HG02642 (cell line): Measurements from ENCODE around the gene NUP93.

Experiments used
- ATAC-seq: cut with Tn5 transposase; IDR thresholded peaks from one replicate; pipeline ENCODE4 v1.9.1; 2021; ENCODE audit warnings: mild to moderate bottlenecking; ENCODE audit not compliant: unreplicated experiment, poor library complexity

The NUP93 gene

DNA sequence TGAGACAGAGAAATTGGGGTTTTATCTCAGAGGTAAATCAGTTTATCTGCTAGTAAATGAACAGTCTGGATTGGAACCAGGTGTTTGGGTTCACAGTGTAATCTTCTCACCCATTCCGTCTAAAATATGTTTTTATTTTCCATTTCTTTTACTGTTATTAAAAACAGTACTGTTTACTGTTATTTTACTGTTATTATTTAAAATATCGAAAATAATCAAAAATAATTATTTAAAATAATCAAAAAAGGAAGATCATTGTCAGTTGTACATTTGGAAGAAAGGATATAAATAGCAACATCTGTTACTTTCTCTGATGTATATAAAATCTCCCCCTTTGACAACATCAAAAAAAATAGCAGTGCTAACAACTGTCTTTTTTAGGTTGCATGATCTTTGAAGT, 11.5 kb downstream of the NUP93 start:
- ATAC-seq, result no peak

DNA sequence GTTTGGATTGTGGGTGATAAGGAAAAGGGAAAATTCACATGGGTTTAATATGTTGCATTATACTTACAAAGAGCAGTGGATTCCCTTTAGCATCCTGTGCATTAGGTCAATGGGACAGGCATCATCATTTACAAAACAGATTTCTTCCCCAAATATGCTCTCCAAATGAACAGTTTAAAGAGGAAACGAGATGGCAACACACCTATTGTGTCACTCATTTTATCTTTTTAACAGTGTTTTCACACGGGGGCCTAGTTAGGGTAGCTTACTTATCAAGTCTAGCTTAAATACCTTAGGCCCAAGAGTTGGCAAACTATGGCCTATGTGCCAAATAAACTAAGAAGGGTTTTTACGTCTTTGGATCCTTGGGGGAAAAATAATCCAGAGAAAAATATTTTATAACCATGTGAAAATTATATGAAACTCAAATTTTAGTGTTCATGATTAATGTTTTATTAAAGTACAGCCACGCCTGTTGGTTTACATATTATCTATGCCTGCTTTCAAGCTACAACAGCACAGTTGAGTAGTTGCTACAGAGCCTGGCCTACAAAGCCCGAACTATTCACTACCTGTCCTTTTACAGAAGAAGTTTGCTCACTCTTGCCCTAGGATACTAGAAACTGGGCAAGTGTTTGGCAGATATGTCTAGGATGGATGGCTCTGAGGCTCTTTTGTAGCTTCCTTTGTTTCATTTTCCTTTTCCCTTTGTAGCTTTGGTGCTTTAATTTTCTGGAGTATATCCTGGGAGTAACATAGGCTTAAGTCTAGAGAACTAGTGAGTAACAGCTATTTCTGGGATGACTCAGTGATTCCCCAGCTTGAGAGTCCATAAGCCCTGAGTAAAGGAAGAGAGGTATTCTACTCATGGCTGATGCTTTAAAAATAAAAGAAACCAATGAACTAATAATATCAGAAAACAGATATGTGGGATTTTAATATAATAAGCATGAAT, 12.4 kb downstream of the NUP93 start:
- no peak for ATAC-seq

DNA sequence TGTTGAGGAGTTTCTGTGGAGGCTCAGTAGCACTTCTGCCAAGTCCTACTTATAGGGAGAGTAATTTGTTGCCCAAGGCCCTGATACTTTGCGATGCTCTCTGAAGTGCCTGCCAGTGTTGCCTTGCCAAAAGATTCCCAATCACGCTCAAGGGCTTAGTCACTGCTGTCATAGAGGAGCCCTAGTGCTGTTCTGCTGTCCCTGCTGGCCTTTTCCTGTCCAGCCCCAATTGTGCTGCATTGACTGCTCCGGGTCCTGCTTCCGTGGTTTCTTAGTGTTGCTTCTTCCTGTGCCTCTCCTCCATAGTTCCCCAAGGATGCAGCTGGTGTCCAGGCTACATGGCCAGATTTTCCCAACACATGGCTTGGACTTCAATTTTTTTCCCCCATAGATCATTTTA, 13.9 kb downstream of the NUP93 start:
- ATAC-seq, result no peak

DNA sequence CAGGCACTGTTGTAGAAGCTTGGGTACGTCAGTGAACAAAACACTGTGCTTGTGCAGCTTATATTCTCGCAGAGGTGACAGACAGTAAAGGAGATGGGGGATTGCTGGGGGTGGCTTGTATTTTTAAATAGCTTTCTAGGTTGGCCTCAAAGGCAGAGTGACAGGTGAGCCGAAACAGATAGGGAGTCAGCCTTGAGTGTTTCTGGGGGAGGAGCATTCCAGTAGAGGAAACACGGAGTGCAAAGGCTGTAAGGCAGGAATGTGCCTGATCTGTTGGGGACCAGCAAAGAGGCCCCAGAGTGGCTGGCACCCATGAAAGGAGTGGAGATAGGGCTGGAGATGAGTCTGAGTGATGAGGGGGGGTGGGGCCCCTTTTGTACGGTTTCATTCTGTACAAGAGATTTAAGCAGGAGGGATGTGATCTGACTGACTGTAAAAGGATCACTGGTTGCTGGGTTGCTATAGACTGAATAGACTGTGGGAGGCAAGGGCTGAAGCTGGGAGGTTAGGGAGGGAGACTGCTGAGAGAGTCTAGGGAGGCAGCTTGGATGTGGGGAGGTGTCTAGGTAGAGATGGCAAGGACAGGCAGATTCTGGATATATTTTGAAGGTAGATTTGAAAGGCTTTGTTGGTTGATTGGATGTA, 15.2 kb downstream of the NUP93 start:
- ATAC-seq, result no peak

DNA sequence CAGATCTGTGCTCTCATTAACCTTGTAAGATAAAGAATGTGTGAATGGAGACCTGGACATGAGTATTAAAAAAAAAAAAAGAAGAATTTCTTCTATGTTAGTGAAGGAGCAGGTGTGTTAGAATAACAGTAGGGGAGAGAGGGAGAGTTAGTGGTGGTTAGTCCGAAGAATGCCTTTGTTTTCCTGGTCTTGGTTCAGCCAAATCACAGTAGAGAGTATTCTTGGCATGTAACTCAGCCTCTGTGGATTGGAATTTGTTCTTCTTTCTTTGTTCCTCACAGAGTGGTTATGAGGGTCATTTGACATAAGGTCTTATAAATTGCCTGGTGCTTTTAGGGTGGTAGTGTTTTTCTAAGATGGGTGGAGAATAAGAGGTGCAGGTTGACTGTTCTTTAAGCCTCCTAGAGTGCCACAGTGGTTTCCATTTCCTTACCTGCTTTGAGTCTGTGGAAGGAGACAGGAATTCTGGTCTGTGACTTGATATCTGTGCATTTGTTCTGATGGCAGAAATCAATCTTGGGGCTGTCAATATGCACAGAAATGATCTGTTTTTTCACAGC, 17.6 kb downstream of the NUP93 start:
- no peak for ATAC-seq

DNA sequence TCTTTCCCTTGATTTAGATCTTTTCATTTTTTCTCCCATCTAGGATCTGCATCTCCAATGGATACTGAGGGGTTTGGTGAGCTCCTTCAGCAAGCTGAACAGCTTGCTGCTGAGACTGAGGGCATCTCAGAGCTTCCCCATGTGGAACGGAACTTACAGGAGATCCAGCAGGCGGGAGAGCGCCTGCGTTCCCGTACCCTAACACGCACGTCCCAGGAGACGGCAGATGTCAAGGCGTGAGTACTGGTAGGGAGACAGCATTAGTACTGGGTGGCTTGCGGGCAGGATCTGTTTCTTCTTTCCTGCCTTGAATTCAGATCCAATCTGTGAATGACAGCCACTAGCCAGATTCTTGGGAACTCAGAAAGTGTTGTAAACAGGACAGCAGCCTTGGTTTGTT, 18.3 kb downstream of the NUP93 start:
- no peak for ATAC-seq

DNA sequence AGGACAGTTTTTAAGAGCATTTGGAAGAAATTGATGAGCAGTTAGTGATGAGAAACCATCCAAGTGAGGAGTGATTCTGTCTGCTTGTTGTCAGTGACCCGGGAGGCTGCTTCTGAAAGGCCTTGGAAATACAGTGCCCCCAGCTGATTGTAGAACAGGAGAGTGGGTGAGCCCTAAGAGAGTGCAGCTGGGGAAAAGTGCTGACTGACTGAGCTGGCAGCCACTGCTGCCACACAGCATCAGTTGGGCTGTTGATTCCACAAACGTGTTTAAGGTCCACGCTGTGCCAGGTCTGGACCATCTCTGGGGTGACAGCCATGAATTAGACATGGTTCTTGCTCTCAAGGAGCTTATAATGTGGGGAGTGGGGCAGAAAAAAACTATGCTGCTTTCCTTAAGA, 18.9 kb downstream of the NUP93 start:
- ATAC-seq, result no peak

DNA sequence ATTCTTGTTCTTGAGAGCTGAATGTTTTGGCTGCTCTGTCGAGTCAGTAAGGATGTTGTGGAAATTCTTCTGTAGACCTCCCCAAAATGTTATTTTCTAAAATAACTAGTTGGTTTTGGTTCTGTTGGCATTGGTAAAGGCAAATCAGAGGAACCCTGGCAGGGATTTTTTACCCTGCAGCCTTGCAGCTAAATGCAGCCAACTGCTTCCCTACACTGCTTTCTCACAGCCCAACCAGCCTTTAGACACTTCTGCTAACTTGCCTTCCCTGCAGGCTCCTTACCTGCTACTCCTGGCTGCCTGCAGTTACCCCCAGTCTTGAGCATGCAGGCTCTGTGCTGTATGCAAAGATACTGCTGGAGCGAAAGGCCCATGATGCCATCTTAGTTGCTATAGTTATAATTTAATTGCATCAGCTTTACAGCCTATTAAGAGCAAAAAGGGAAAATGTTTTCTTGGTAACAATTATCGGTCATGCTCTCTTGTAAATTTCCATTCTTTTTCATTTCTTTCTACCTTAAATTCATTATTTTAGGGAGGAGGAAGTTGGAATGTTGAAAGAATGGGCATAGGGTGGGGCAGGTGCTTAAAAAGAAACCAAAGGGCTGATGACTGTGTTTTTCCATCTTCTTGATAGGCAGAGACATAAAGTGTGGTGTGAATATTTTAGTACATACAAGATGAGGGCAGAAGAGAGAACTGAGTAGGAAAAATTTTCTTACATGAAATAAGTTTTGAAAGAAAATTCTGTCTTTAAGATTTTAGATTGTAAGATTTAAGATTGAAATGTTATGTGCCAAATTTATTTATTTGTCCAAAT, 20.0 kb downstream of the NUP93 start:
- no peak for ATAC-seq

DNA sequence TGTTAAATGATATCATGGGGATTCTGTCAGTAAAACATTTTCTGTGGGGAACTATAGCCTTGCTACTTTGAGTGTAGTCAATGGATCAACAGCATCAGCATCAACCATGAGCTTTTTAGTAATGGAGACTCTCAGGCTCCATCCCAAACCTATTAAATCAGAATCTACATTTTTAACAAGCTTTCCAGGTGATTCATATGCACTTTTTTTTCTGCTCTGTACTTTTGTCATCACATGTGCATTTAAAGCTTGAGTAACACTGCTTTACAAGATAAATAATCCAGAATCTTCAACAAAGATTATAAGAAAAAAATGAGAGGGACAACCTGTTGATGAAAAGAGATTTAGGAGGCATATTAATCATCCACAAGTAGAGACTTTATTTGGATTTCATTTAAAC, 23.5 kb downstream of the NUP93 start:
- no peak for ATAC-seq

DNA sequence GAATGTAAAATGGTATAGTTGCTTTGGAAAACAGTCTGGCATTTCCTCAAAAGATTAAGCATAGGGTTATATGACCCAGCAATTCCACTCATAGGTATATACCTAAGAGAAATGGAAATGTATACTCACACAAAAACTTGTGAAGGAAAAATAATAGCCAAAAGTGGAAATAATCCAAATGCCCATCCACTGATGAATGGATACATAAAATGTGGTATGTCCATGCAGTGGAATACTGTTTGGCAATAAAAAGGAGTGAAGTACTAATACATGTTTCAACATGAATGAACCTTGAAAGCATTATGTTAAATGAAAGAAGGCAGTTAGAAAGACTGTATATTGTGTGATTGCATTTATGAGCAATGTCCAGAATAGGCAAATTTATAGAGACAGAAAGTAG, 25.1 kb downstream of the NUP93 start:
- ATAC-seq, result no peak

DNA sequence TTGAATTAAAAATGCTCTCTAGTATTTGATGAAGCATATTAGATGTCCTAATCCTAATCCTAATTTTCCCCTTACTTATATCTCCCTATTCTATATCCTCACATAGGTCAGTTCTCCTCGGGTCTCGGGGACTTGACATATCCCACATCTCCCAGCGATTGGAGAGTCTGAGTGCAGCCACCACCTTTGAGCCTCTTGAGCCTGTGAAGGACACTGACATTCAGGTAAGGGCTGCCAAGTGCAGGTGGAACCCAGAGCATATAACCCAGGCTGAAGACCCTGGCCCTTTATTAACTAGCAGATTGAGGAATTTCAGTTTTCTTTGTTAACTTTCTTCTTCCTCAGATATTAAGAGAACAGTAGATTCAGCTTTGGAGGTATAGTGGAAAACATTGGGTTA, 28.5 kb downstream of the NUP93 start:
- no peak for ATAC-seq

DNA sequence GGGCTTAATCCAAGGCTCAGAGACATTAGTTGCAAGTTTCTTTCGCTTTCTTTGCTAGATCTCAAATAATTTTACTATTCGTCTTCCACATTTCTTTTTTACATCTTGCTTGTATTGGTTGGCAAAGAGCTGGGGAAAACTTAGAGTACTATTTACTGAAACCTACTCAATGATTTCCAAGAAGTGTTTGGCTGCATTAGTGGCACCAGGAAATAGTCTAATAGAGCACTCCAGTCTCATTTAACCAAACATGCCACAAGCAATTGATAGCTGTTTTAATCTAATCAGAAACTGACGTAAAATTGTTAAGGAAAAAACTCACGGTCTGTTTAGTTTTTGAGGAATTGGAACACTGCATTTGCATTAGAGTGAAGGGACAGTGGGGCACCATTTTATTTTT, 29.0 kb downstream of the NUP93 start:
- no peak for ATAC-seq

DNA sequence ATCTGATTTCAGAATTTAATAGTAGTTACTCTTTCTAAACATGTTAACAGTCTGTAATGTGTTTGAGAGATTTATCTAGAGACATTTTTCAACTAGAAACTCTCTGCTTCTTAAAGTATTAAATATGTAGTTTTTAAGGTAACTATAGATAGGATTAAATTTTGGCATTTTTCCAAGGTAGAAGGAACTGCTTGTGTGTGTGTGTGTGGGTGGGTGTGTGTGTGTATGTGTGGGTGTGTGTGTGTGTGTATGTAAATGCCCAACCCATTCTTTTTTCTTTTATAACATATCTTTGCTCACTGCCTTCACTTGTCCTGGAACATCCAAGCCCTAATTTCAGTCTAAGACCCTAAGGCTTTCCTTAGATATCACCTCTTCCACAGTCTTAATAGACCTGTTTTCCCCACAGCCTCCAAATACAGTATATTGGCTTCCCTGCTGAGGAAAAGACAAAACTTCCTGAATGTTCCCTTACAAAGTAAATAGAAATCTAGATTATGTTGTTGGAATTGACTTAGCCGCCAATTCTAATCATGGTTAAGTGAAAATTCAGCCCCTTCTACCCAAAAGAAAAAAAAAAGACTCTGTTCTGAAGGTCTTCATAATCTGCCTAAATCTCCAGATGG, 33.5 kb downstream of the NUP93 start:
- no peak for ATAC-seq

DNA sequence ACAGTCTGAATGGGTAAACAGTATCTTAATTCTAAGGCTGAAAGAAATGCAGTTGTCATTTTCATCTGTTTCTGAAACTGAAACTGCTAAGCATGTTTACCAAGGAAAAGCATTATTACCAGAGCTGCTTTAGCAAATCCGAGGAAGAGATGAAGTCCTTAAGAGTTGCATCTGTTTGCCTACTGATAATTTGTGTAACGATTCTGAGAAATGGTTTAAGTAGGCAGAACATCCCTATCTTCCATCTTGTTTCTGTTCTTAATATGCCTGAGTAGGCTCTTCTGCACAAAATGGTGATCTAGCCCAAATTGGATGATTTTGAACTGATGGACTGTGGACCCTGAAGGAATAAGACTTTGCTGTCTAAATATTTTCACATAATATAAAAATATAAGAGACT, 34.9 kb downstream of the NUP93 start:
- no peak for ATAC-seq

DNA sequence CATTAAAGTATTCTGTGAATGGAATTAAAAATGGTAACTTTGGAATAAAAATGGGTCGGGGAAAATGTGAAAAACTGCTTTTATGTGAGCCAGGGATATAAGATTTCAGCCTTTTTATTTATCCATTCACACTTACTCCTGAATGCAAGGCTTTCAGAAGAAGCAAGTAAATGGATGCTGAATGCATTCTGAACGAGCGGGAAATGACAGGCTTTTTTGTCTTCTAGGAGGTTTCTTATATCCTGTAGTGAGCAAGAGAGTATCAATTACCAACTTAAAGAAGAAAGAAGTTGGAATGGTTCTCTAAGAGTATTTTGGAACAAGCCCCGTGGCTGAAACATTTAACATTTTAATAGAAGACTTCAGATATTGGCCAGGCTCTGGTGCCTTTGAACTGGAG, 36.0 kb downstream of the NUP93 start:
- no peak for ATAC-seq

DNA sequence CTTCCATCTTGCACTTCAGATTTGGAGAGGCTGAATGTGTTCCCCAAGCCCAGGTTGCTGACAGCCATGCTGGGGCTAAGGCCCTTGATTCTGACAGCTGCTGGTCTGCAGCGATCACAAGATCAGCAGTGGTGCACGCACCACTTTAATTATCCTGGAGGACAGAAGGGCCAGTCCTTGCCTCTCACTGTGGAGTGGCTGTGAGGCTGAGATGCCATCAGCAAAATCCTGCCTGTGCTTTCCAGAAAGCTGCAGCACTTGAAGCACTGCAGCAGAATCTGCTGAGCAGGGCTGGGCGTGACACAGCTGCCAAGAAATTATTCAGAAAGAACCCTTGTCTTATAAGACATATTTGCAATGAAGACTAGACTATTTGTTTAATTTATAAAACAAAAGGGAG, 37.1 kb downstream of the NUP93 start:
- ATAC-seq, result no peak

DNA sequence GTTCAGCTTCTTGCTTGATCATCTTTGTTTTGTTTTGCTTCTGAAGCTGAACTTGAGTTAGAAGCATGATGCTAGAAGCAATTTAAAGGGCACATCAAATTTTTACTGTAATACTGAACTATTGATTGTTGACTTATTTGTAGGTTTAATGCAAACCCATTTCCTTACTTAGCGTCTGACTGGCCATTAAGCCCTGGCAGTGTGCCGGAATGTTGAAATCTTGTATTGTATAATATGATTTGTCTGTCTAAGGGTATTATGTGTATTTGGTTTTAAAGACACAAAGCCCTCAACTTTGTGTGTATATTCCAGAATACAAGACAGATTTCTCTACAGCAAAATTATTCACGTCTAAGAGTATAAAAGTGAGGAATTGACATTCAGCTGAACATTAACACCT, 39.7 kb downstream of the NUP93 start:
- ATAC-seq, result no peak

DNA sequence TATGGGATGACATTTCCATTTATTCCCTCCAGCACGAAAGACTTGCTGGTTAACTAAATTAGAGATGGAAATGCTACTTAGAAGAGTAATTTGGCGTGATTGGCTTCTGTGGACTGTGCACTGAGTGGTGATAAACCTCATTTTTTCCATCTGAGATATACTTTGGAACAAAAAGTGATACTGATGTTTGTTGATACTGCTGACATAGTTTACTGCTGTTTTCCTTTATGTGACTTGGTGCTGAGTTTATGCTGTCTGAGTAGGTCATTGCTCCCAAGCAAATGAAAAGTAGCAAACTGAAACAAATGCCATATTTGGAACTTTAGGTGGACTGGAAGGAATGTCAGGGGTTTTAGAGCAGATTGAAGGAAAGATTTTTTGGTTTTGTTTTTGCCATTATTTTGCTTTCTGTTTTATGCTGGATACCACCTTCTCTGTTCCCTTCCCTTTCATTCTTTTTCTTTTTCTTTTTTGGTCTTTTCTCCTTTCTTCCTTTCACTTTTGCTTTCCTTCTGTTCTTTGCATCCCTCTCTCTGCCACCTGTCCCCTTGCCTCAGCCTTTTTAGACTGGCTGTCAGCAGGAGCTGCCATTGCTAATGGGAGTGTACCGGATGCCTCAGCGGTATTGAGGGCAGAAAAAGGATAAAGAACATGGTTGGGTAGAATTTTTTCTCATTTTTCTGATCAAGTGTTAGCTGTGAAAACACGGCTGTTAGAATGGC, 41.8 kb downstream of the NUP93 start:
- no peak for ATAC-seq

DNA sequence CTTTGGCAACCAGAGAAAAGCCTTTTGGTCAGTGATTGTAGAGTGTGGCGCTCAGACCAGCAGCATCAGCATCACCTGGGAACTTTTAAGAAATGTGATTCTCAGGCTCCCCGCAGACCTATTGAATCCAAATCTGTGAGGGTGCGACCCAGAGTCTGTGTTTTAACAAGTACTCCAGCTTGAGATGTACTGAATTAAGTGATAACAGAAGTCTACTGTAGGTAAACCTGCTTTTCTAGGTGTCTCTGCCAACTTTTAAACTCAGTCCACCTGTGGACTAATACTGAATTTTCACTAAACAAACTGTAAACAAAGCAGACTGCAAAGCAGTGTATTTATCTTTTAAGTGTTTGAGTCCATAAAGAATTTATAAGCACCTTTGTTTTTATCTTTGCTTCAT, 43.6 kb downstream of the NUP93 start:
- no peak for ATAC-seq
